T-helper 1 cell treated with Interleukin-12 subunit alpha and Interleukin-12 subunit beta and Interleukin-4 antibody, amounts not matched to agents 30 ng/mL and 1 ng/mL, for 36 hours (primary cell): ENCODE measurements around the gene PLCL1. TPM values are rescaled to one million over a fixed set of nuclear protein-coding genes. Genes with fewer than 3 reads are reported as not detected.
"Not testable (repeated sequence)": the region's sequence is repeated elsewhere in the genome, so short reads cannot be mapped to it uniquely, and the experiment has no call there.

Experiments
- intact Hi-C: fragments of 100-400 bp; cut with micrococcal nuclease; formaldehyde crosslinking; loops from one replicate; pipeline ENCODE4 v1.15.1; 2024
- total RNA-seq: library from RNA; stranded (reverse); gene quantifications from 2 replicates; pipeline ENCODE4 v1.2.3, GENCODE V29; 2022

The PLCL1 gene
- total RNA-seq, 1 donor from 2014 or later, result 2.7 TPM

- intact Hi-C loops, result loop anchor here (5.0 kb wide), 1 partner anchor 185 kb away; the partner anchor contains the start of gene PLCL1
Measured at GRCh38 chr2:197986977-197987376, 182.6 kb downstream of the PLCL1 start.

DNA sequence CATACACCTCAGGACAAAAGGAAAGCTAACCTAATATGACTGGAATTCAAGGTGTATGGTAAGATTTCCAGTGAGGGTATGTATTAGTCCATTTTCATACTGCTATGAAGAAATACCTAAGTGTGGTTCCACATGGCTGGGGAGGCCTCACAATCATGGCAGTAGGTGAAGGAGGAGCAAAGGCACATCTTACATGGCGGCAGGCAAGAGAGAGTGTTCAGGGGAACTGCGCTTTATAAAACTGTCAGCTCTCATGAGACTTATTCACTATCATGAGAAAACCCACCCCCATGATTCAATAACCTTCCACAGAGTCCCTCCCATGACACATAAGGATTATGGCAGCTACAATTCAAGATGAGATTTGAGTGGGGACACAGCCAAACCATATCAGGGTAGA lies 186.0 kb downstream of the PLCL1 start:
- intact Hi-C loops, result no loop called here

GRCh38 chr2:197992482-197993133 lies 188.2 kb downstream of the PLCL1 start:
- intact Hi-C loops, result no loop called here

GRCh38 chr2:197993363-197993762 lies 189.0 kb downstream of the PLCL1 start:
- intact Hi-C loops, result no loop called here

DNA sequence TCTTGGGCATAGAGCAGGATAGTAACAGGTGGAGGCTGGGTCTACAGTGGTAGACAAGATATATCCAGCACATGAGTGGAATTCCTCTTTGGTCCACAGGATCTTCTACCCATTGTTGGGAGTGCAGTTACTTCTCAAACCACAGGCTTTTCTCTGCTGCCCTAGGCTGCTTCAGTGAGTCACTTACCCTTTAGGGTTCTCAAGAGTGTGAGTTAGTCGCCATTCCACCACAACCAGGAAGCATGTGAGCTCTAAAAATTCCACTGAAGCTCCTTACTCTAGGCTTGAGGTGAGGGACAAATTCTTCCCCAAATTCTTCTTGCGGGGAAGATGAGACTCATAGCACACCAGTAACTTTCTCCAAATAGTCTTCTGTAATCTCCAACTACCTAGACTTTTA lies 189.4 kb downstream of the PLCL1 start:
- intact Hi-C loops, result no loop called here

- intact Hi-C loops, result no loop called here
Measured at GRCh38 chr2:197994751-197995150, 190.4 kb downstream of the PLCL1 start.

DNA sequence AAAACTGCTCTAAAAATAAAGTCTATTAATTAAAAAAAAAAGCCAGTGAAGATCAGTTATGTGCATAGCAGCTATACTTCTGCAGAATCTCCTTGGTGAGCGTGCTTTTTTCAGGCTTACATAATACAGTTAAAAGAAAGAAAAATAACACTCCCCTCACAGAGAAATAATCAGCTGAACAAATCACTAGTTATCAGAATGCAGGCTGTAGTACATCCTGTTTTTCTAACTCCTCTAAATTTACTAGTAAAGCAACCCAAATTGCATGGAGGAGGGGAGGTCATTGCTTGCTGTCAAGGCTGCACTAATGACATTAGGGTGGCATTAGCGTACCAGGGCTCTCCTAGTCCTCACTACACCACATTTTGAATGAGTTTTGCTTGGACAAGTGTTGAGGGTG lies 192.2 kb downstream of the PLCL1 start:
- intact Hi-C loops, result no loop called here

- intact Hi-C loops, result no loop called here
Measured at GRCh38 chr2:197997083-197997541, 192.7 kb downstream of the PLCL1 start.

DNA sequence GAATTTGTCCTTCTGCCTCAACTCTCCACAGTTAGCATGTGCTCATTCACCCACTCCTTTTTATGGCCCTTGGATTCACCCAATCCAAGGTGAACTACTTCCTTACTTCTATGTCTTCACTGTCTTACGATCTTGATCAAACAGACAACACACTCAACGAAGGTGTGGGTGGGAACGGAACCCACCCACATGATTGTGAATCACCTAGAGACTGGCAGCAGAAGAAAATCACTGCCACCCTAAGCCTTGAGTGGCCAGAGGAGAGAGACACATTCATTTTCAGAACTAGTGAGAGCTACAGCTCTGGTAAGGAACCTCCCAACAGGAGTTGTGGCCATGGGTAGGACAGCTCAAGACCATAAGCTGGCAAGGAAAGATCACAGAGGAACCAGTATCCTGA lies 194.3 kb downstream of the PLCL1 start:
- intact Hi-C loops, result no loop called here

DNA sequence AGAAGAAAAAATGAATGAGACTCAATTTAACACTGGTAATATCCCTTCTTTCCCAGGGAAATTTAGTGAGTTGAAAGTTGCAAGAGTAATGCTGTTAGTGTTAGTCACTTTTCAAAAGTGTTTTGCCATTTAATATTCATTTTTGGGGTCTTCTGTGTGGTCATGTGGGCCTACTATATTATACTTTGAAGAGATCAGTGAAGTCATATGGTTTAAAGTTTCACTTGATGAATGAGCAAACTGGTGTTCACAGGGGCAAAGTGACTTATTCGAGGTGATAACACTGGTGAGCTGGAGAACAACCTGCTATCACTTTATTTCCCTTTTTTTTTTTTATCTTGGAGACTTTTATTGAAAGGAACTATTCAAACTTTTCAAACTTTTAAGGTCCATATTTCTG lies 196.0 kb downstream of the PLCL1 start:
- intact Hi-C loops, result loop anchor here (5.0 kb wide), 1 partner anchor 48 kb away; no protein-coding TSS in a partner anchor

DNA sequence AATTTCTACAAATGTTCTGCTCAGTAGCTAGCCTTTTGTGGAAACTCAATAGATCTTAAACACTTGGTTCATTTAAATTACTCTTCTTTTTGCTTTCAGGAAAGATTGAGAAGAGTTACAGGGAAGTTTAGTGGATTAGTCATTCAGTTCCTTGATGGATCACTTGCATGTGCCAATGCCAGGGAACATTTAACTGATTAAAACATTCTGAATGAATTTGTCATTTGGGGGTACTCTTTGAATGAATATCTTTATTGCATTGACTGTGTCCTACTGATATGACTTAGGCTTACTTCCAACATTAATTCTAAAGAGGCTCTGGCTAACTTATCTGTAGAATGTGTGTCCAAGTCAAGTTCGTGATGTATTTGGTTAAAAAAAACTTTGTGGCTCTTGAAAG lies 199.8 kb downstream of the PLCL1 start:
- intact Hi-C loops, result loop anchor here (2.0 to 5.0 kb wide), 5 partner anchors 39 to 299 kb away; partner anchors contain the start of genes MARS2 and PLCL1

DNA sequence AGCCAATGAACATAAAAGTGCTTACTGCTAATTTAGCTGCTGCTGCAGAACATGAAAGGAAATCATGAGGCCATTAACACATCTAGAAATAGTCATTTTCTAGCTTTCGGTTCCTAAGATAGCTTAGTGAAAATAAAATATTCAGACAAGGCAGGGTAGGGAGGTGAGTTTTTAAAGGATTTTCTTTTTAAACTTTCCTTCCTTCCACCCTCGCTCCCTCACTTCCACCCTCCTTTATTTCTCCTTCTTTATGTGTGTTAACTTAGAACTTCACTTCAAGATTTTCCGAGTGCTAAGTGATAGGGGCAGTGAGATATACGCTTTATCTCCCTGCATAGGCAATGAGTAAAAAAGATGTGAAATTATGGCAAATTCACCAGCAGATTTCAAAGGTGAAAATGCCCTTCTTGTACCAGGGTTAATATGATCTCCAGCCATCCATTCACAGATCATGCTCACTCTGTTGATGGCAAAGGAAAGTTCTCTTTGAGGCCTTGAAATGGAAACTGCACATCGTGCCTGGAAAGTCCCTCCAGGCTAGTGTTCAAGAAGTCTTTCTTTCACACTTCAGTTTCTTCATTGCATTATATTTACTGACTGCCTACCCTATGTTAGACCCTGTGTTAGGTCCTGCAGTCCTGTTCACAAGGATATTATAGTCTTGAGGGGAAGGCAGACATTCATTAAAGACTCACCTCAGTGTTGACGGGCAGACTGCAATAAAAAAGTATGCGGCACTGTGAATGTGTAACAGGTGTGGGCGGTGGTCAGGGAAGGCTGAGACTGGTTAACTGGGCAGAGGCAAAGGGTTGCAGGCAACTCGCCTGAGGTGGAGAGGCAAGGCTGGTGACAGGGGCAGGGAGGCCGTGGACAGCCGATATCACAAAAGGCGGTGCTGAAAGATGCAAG lies 200.8 kb downstream of the PLCL1 start:
- intact Hi-C loops, result loop anchor here (1.0 to 5.0 kb wide), 8 partner anchors 38 to 300 kb away; partner anchors contain the start of genes MARS2 and PLCL1

DNA sequence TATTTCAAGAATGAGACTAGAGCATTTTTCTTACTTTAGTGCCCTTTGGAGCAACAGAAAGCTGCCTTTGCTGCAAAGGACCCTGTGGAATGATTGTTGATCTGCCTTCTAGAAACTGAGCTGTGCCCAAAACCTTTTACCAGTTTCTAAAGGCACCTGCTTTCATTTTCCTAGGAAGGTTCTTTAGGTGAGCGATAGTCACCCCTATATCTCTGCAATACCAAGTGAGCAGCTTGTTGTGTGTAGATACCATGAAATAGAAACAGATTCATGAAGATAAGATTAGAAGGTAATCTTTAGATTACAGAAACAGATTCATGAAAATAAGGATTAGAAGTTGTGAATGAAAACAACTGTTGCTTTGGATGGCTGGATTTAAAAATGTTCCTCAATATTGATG lies 202.3 kb downstream of the PLCL1 start:
- intact Hi-C loops, result no loop called here

GRCh38 chr2:198008230-198008629 lies 203.8 kb downstream of the PLCL1 start:
- intact Hi-C loops, result no loop called here

- intact Hi-C loops, result no loop called here
Measured at GRCh38 chr2:198012025-198012424, 207.6 kb downstream of the PLCL1 start.

GRCh38 chr2:198016243-198016642 lies 211.8 kb downstream of the PLCL1 start:
- intact Hi-C loops, result no loop called here

GRCh38 chr2:198017068-198017467 lies 212.7 kb downstream of the PLCL1 start:
- intact Hi-C loops, result no loop called here

DNA sequence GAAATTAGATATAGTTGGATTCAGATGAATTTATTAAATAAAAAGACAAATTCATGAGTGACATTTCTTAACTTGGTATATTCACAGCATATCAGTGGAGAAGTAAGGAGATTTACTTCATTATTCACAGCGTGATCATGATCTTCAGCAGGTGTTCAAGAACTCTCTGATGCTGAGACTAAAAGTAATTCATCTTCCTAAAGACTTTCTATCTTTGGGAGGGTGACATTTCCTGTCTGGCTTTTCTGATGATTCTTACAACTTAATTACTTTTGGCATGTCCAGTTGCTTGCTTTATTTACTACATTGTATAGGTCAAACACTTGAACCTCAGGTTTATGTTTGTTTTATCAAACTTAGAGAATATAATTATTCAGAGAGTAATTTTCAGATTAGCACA lies 224.6 kb downstream of the PLCL1 start:
- intact Hi-C loops, result no loop called here

- intact Hi-C loops, result not testable (repeated sequence)
Measured at GRCh38 chr2:198029576-198029975, 225.2 kb downstream of the PLCL1 start.

DNA sequence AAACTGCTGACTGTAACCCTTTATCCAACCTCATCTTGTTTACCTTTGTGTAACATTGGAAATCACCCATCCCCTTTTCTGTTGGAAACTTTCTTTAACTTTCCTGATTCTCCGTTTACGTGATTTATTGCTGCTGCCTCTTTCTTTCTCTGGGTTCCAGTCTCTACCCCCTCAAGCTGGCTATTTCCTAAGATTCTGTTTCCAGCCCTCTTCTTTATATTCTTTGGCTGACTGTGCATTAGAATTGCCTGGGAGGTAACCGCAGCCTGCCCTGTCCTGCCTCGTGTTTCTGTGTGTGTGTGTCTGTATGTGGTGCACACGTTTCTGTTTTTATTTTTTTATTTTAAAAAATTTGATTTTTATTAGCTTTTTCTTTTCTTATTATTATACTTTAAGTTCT lies 229.2 kb downstream of the PLCL1 start:
- intact Hi-C loops, result no loop called here

GRCh38 chr2:198036029-198036879 lies 231.9 kb downstream of the PLCL1 start:
- intact Hi-C loops, result no loop called here
